IMR-90 (cell line): ENCODE results near the gene RIMS1. TPM values are rescaled to one million over a fixed set of nuclear protein-coding genes. Genes with fewer than 3 reads are reported as not detected.

ENCODE experiments used
- ATAC-seq: fragments of 200-7000 bp; cut with Tn5 transposase; 2 replicates; pipeline ENCODE4 v1.9.1; 2020; ENCODE audit warnings: low read depth, mild to moderate bottlenecking, moderate library complexity
- BruUV-seq: library from RNA; stranded (reverse); fragments of 400-500 nt; replicated peaks from 2 replicates; lab custom pipeline; 2021; lab: Mats Ljungman, UMichigan
- CTCF ChIA-PET: fragments of 300-600 bp; formaldehyde crosslinking; extraction: SDS; loops from one replicate; lab custom pipeline; 2021; ENCODE audit warnings: antibody characterized with exemption; lab: Yijun Ruan, JAX
- POLR2A ChIA-PET: fragments of 300-600 bp; sonication (Branson Sonifier 250); formaldehyde crosslinking; loops from one replicate; lab custom pipeline; 2022; ENCODE audit warnings: antibody characterized with exemption; ENCODE audit not compliant: unreplicated experiment; lab: Charles Lee
- DNase-seq: peaks from one replicate; pipeline ENCODE4 v3.0.0; 2013
- H2AFZ ChIP-seq: replicated peaks from 2 replicates; pipeline ENCODE3; 2013; ENCODE audit warnings: low read length, mild to moderate bottlenecking; ENCODE audit not compliant: poor library complexity
- H2AK5ac ChIP-seq: 2 replicates; pipeline ENCODE4 v1.6.1; 2013; ENCODE audit warnings: low read depth, low read length, inconsistent platforms
- H2AK9ac ChIP-seq: replicated peaks from 2 replicates; pipeline ENCODE3; 2013; ENCODE audit warnings: mild to moderate bottlenecking, low read depth, low read length, moderate library complexity; ENCODE audit not compliant: poor library complexity
- H2BK120ac ChIP-seq: 2 replicates; pipeline ENCODE4 v1.6.1; 2013; ENCODE audit warnings: low read depth, low read length, inconsistent platforms
- H2BK15ac ChIP-seq: 3 replicates; pipeline ENCODE4 v1.6.1; 2013; ENCODE audit warnings: low read depth, low read length, inconsistent platforms
- H2BK20ac ChIP-seq: 2 replicates; pipeline ENCODE4 v1.6.1; 2013; ENCODE audit warnings: low read depth, mild to moderate bottlenecking, inconsistent platforms, low read length, moderate library complexity
- H2BK5ac ChIP-seq: 2 replicates; pipeline ENCODE4 v1.6.1; 2013; ENCODE audit warnings: mild to moderate bottlenecking, low read depth, low read length, inconsistent platforms; ENCODE audit not compliant: poor library complexity, severe bottlenecking
- H3K14ac ChIP-seq: replicated peaks from 2 replicates; pipeline ENCODE4 v1.6.1; 2013; ENCODE audit warnings: low read depth, low read length, inconsistent platforms
- H3K18ac ChIP-seq: 2 replicates; pipeline ENCODE4 v1.6.1; 2013; ENCODE audit warnings: low read depth, low read length, control low read depth
- H3K23ac ChIP-seq: 2 replicates; pipeline ENCODE4 v1.6.1; 2013; ENCODE audit warnings: low read depth, low read length, inconsistent platforms
- H3K27ac ChIP-seq: 2 replicates; pipeline ENCODE4 v1.5.1; 2013; ENCODE audit warnings: mild to moderate bottlenecking, control low read depth, low read length; ENCODE audit not compliant: insufficient read depth
- H3K27me3 ChIP-seq: 2 replicates; pipeline ENCODE4 v1.6.1; 2013; ENCODE audit warnings: low read length; ENCODE audit not compliant: control insufficient read depth, insufficient read depth
- H3K36me3 ChIP-seq: 2 replicates; pipeline ENCODE4 v1.6.1; 2013; ENCODE audit warnings: low read length, mixed read lengths; ENCODE audit not compliant: control insufficient read depth, insufficient read depth
- H3K4ac ChIP-seq: 2 replicates; pipeline ENCODE4 v1.6.1; 2013; ENCODE audit warnings: low read depth, low read length, inconsistent platforms
- H3K4me1 ChIP-seq: 2 replicates; pipeline ENCODE4 v1.6.1; 2013; ENCODE audit warnings: low read length, mixed read lengths; ENCODE audit not compliant: control insufficient read depth, insufficient read depth
- H3K4me2 ChIP-seq: 2 replicates; pipeline ENCODE4 v1.6.1; 2013; ENCODE audit warnings: low read depth, mild to moderate bottlenecking, control low read depth, low read length, moderate library complexity
- H3K4me3 ChIP-seq: 2 replicates; pipeline ENCODE4 v1.5.1; 2013; ENCODE audit warnings: low read depth, mild to moderate bottlenecking, control low read depth, low read length, moderate library complexity; ENCODE audit not compliant: insufficient read depth
- H3K56ac ChIP-seq: 2 replicates; pipeline ENCODE4 v1.6.1; 2013; ENCODE audit warnings: low read length, inconsistent platforms; ENCODE audit not compliant: insufficient read depth; ENCODE audit errors: extremely low read depth
- H3K79me1 ChIP-seq, 2 experiments: 2 replicates each; pipeline ENCODE4 v1.6.1; 2013; ENCODE audit warnings: low read length in 2 of 2, inconsistent platforms in 1 of 2, low read depth in 1 of 2
- H3K9ac ChIP-seq: 2 replicates; pipeline ENCODE4 v1.6.1; 2013; ENCODE audit warnings: low read depth, low read length, control low read depth
- H3K9me1 ChIP-seq: 2 replicates; pipeline ENCODE4 v1.6.1; 2013; ENCODE audit warnings: low read length, inconsistent platforms; ENCODE audit not compliant: insufficient read depth
- H3K9me3 ChIP-seq: 2 replicates; pipeline ENCODE4 v1.6.1; 2013; ENCODE audit warnings: low read length; ENCODE audit not compliant: control insufficient read depth, insufficient read depth
- H4K20me1 ChIP-seq: 2 replicates; pipeline ENCODE4 v1.6.1; 2013; ENCODE audit warnings: low read length, inconsistent platforms; ENCODE audit not compliant: insufficient read depth
- H4K5ac ChIP-seq: 2 replicates; pipeline ENCODE4 v1.6.1; 2013; ENCODE audit warnings: mild to moderate bottlenecking, low read depth, low read length, control low read depth
- H4K8ac ChIP-seq, 2 experiments: 2 replicates each; pipeline ENCODE4 v1.6.1; 2013; ENCODE audit warnings: low read depth in 2 of 2, low read length in 2 of 2, control low read depth in 1 of 2, inconsistent platforms in 1 of 2
- H4K91ac ChIP-seq: 2 replicates; pipeline ENCODE4 v1.6.1; 2013; ENCODE audit warnings: low read depth, low read length, inconsistent platforms; ENCODE audit not compliant: insufficient read depth
- CEBPB ChIP-seq: IDR thresholded peaks from 2 replicates; pipeline ENCODE4 v1.6.1; 2012; ENCODE audit warnings: low read depth, low read length, improper control_type of control experiment
- CHD1 ChIP-seq: IDR thresholded peaks from 2 replicates; pipeline ENCODE4 v1.6.1; 2012; ENCODE audit warnings: low read depth, low read length, improper control_type of control experiment
- WGBS, 2 experiments: methylation state at CpG; one replicate each; pipeline versions ENCODE4 v1.1.5 to v1.1.7; 2013; ENCODE audit warnings: missing lambda C conversion rate in 2 of 2; ENCODE audit not compliant: insufficient read length in 1 of 2; ENCODE audit errors: extremely low coverage in 2 of 2; 5-methylcytosine and 5-hydroxymethylcytosine counted together
- dilution Hi-C: fragments of 300-500 bp; cut with HindIII; formaldehyde crosslinking; loops from one replicate; pipeline ENCODE4 v1.14.3; 2018; ENCODE audit warnings: low sequenced_read_pairs; ENCODE audit not compliant: unreplicated experiment
- in situ Hi-C: fragments of 300-500 bp; cut with MboI; formaldehyde crosslinking; loops from 3 replicates; pipeline ENCODE4 v1.14.3; 2019; ENCODE audit warnings: low sequenced_read_pairs, inconsistent platforms, mixed read lengths
- intact Hi-C: fragments of 100-400 bp; cut with micrococcal nuclease; formaldehyde crosslinking; loops from 2 replicates; pipeline ENCODE4 v1.10.0; 2022
- polyA plus RNA-seq, 3 experiments: library from polyadenylated mRNA; depleted of rRNA; stranded (reverse); fragments of >200 nt; gene quantifications; 2 replicates each; pipeline ENCODE4 v1.2.3, GENCODE V29; 2012; ENCODE audit warnings: low replicate concordance in 1 of 3
- total RNA-seq: library from RNA; depleted of rRNA; stranded (reverse); fragments of >200 nt; gene quantifications from 2 replicates; pipeline ENCODE4 v1.2.3, GENCODE V29; 2012

Gene RIMS1
- total and polyA plus RNA-seq, 2 of the 4 experiments (the other 2 are of a cell fraction) = 0.44 to 3.8 TPM

- ATAC-seq (no peak), DNase-seq (no peak)
- Histone ChIP-seq H2BK120ac (no peak overlapping the region), H3K4me2 (peak overlapping the region; percentile 28; the same call in 1 of the 2 replicates), H2BK20ac (no peak overlapping the region), H3K4me3 (no peak overlapping the region), H4K91ac (no peak overlapping the region), H3K27me3 (no peaks in the 10 kb centered on the region), H3K36me3 (no peaks in the 10 kb centered on the region), H2BK5ac (no peak overlapping the region), H3K4ac (no peak overlapping the region), H3K4me1 (no peaks in the 10 kb centered on the region), H3K27ac (no peak overlapping the region), H3K14ac (no peak overlapping the region), H3K18ac (no peak overlapping the region), H4K5ac (no peak overlapping the region), H2AK5ac (no peak overlapping the region), H3K9me3 (no peaks in the 10 kb centered on the region), H2BK15ac (no peak overlapping the region), H4K20me1 (no peaks in the 10 kb centered on the region), H3K9me1 (no peaks in the 10 kb centered on the region), H4K8ac (no peak overlapping the region), H2AK9ac (no peak overlapping the region), H3K9ac (no peak overlapping the region), H2AFZ (no peak overlapping the region), H3K23ac (no peak overlapping the region), H3K56ac (no peak overlapping the region), H3K79me1 (no peaks in the 10 kb centered on the region)
- WGBS, 2 experiments = no CpG with 5 or more reads among the region's 1 CpG
- no peak for TF ChIP-seq CHD1
- TF ChIP-seq CEBPB = peak; percentile 68; the same call in 1 of the 2 replicates
- CTCF ChIA-PET = no interaction called here
- intact Hi-C loops (no loop called here), dilution Hi-C loops (no loop called here), in situ Hi-C loops (no loop called here)
- no TSS peak for BruUV-seq
- POLR2A ChIA-PET = no interaction called here
Observed at GRCh38 chr6:71851214-71851613, 35.1 kb upstream of the RIMS1 start.
